Activated T-cell treated with anti-CD3 and anti-CD28 coated beads for 1 hour (primary cell): ENCODE results near the gene DDX59.

ENCODE experiments used
- DNase-seq: peaks from one replicate; pipeline ENCODE4 v3.0.0-alpha.2; 2020; ENCODE audit warnings: low read depth

Gene DDX59

DNA sequence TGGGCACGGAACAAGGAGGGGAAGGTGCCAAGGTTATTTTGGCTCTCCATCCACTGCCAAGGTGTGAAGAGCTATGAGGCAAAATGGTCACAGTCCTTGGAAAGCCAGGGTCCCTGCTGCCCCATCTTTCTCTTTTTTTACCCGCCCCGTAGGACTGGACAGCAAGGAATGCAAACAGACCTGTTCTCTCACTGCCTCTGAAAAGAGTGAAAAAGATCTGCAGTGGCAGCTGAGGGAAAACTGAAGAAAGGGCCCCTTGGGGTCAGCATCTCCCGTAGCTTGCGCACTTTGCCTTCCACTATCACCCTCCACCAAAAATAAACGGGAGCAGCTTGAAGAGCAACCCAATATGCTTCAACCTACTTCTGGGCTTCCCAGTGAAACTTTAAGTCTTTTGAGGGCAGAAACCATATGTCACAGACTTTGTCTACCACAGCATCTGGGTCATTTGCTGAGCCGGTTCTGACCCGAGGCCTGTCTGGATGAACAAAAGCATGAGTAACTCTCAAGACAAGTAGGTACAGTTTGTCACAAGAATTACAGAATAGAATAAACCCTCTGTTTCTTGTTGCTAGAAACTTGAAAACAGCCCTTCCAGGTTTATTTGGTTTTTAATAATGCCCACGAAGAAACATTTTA, 39.7 kb downstream of the DDX59 start:
- no peak for DNase-seq

GRCh38 chr1:200628223-200628881, 41.4 kb downstream of the DDX59 start:
- no peak for DNase-seq

DNA sequence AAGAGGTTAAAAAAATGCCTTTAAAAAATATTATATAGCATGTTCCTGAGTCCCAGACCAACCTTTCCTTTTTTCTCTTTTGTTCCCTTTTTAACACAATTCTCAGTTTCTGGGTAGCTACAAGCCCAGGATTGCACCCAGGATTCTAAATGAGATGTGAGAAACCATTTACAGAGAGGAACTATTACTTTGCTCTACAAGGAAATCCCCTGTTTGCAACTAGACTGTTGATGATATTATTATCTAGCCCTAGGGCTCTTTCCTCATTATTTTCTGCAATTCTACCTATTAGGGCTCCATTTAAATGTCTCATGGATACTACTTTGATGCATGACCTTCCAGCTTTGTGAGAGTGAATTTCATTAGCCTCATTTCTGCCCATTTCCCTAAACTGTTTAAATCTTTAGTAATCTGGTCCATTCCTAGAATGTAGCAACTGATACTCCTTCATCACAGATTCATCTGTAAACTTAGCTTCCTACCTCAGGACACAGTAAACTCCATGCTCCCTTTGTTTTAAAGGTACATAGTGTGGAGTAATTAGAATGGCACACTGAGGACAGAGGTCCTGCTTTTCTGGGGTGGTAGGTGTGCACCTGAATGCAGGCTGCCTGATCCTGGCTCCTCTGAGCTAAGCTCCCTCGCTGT, 42.0 kb downstream of the DDX59 start:
- no peak for DNase-seq

- DNase-seq: no peak
Observed at GRCh38 chr1:200626853-200627534, 42.7 kb downstream of the DDX59 start.

DNA sequence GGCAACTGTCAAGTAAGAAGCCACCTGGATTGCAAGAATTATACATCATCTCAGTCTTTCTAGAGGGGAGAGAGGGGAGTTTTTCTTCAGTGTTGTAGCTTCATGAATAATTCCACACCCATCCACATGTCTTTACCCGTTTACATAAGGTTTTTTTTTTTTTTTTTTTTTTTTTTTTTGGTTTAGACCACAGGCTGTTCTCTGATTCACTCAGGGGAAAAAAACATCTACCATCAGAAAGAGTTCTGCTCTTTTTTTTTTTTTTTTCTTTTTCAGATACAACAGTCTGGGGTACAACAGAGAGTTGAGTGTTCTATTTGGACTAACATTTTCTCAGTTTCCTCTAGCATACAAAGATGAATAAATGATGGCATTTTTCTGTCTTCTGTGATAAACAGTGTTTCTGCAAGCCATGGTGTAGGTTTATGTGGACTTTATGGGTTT, 44.3 kb downstream of the DDX59 start:
- DNase-seq: no peak

GRCh38 chr1:200624679-200625335, 44.9 kb downstream of the DDX59 start:
- no peak for DNase-seq

- DNase-seq: peak; percentile 84
Observed at GRCh38 chr1:200620273-200621131, 49.2 kb downstream of the DDX59 start, which contains the start of gene KIF14. TSS of gene KIF14 (minus strand) at chr1:200620751. CDS start at chr1:200618723, 2,028 bp downstream.

- no peak for DNase-seq
Observed at GRCh38 chr1:200619894-200620272, 49.8 kb downstream of the DDX59 start.

DNA sequence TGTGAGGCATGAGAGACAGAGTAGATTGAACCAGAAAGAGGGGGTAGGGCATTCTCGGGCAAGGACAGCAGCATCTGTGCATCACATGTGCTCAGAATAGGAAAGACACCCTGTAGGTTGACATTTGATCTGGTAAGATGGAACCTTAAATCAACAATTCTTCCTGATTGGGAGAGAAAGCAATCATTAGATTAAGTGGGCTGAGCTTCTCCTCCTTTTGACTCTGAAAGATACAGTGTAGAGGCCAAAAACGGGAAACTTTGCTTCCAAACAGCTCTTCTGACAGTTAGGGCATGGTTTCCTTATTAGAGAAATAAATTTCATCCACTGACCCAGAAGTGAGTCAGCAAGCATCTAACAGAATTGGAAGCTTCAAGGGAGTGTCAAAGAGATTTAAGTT, 58.9 kb downstream of the DDX59 start:
- DNase-seq: no peak

- no peak for DNase-seq
Observed at GRCh38 chr1:200602632-200603031, 67.1 kb downstream of the DDX59 start.
